SK-N-SH (cell line): ENCODE results near the gene C22orf42. TPM values are rescaled to one million over a fixed set of nuclear protein-coding genes. Genes with fewer than 3 reads are reported as not detected.

Source experiments
- CTCF ChIA-PET: fragments of 300-600, 350-600 bp; formaldehyde crosslinking; extraction: SDS; loops from one replicate; lab custom pipeline; 2021; lab: Yijun Ruan, JAX
- POLR2A ChIA-PET: fragments of 350-600 bp; sonication (Branson Sonifier 250); formaldehyde crosslinking; extraction: SDS; loops from one replicate; lab custom pipeline; 2020; ENCODE audit warnings: antibody characterized with exemption, inconsistent platforms; lab: Yijun Ruan, JAX
- DNase-seq: peaks from one replicate; pipeline ENCODE4 v3.0.0; 2012
- H2AFZ ChIP-seq: fragments of 200-600 bp; sonication (generic); 2 replicates; pipeline ENCODE4 v1.8.1; 2016; ENCODE audit warnings: antibody characterized with exemption, mild to moderate bottlenecking, low read depth
- H3F3A ChIP-seq: fragments of 200-600 bp; sonication (generic); replicated peaks from 2 replicates; pipeline ENCODE3; 2016; ENCODE audit warnings: antibody characterized with exemption, mild to moderate bottlenecking; ENCODE audit not compliant: insufficient read depth
- H3K27ac ChIP-seq, 2 experiments: fragments of 200-500 bp in 1 of 2; fragments of 200-600 bp in 1 of 2; sonication (Bioruptor generic) in 1 of 2; sonication (generic), shearing (Covaris generic) in 1 of 2; 2 replicates each; pipeline versions ENCODE4 v1.5.1 to v1.6.1; 2014 to 2016; ENCODE audit warnings: low read depth in 2 of 2, inconsistent platforms in 1 of 2, low read length in 1 of 2, mild to moderate bottlenecking in 1 of 2, mixed read lengths in 1 of 2
- H3K27me3 ChIP-seq: fragments of 200-600 bp; sonication (generic), shearing (Covaris generic); 2 replicates; pipeline ENCODE4 v1.6.1; 2016; ENCODE audit warnings: mixed run types; ENCODE audit not compliant: insufficient read depth
- H3K36me3 ChIP-seq, 2 experiments: fragments of 200-500 bp in 1 of 2; fragments of 200-600 bp in 1 of 2; sonication (Bioruptor generic) in 1 of 2; sonication (generic) in 1 of 2; replicated peaks in 1 of 2; 2 replicates each; pipeline versions ENCODE3 to v1.5.1; 2014 to 2016; ENCODE audit warnings: low read length in 1 of 2, mild to moderate bottlenecking in 1 of 2; ENCODE audit not compliant: insufficient read depth in 2 of 2, control insufficient read depth in 1 of 2
- H3K4me1 ChIP-seq, 2 experiments: fragments of 200-500 bp in 1 of 2; fragments of 200-600 bp in 1 of 2; sonication (Bioruptor generic) in 1 of 2; sonication (generic), shearing (Covaris generic) in 1 of 2; 2 replicates each; pipeline versions ENCODE4 v1.5.1 to v1.6.1; 2014 to 2016; ENCODE audit warnings: low read depth in 1 of 2, low read length in 1 of 2, mixed run types in 1 of 2; ENCODE audit not compliant: insufficient read depth in 2 of 2, control insufficient read depth in 1 of 2
- H3K4me2 ChIP-seq: fragments of 200-600 bp; sonication (generic), shearing (Covaris generic); 2 replicates; pipeline ENCODE4 v1.6.1; 2017; ENCODE audit warnings: mixed run types
- H3K4me3 ChIP-seq, 2 experiments: fragments of 200-500 bp in 1 of 2; fragments of 200-600 bp in 1 of 2; sonication (Bioruptor generic) in 1 of 2; sonication (generic), shearing (Covaris generic) in 1 of 2; 2 replicates each; pipeline versions ENCODE4 v1.5.1 to v1.8.1; 2014 to 2016; ENCODE audit warnings: low read depth in 2 of 2, inconsistent platforms in 1 of 2, low read length in 1 of 2, mild to moderate bottlenecking in 1 of 2, mixed read lengths in 1 of 2, moderate library complexity in 1 of 2
- H3K79me2 ChIP-seq: fragments of 200-600 bp; sonication (generic); 2 replicates; pipeline ENCODE4 v1.8.1; 2017; ENCODE audit warnings: mild to moderate bottlenecking; ENCODE audit not compliant: insufficient read depth
- H3K9ac ChIP-seq: fragments of 200-600 bp; sonication (generic); 2 replicates; pipeline ENCODE4 v1.6.1; 2017; ENCODE audit warnings: mixed run types
- H3K9me2 ChIP-seq: fragments of 200-600 bp; sonication (generic); 2 replicates; pipeline ENCODE4 v1.6.1; 2017; ENCODE audit warnings: mixed run types
- H3K9me3 ChIP-seq: fragments of 200-600 bp; sonication (generic); 2 replicates; pipeline ENCODE4 v1.6.1; 2017; ENCODE audit warnings: mixed run types, mild to moderate bottlenecking, moderate library complexity
- H4K20me1 ChIP-seq: fragments of 200-600 bp; sonication (generic); 2 replicates; pipeline ENCODE4 v1.6.1; 2017; ENCODE audit warnings: mild to moderate bottlenecking, mixed run types; ENCODE audit not compliant: insufficient read depth
- CHD2 ChIP-seq: fragments of 150-350 bp; IDR thresholded peaks from 2 replicates; pipeline ENCODE4 v1.6.1; 2018; ENCODE audit warnings: low read length; ENCODE audit not compliant: partially characterized antibody
- ELF1 ChIP-seq: IDR thresholded peaks from 2 replicates; pipeline ENCODE4 v1.4.0; 2012
- EP300 ChIP-seq, 2 experiments: IDR thresholded peaks; 2 replicates each; pipeline versions ENCODE4 v1.4.0 to v1.6.1; 2012; ENCODE audit warnings: borderline replicate concordance in 1 of 2, low read depth in 1 of 2, low read length in 1 of 2
- EZH2phosphoT487 ChIP-seq: fragments of 200-600 bp; sonication (generic); IDR thresholded peaks from 2 replicates; pipeline ENCODE4 v1.6.1; 2017; ENCODE audit warnings: low read depth, mixed run types, mild to moderate bottlenecking, antibody characterized with exemption, moderate library complexity, borderline replicate concordance
- FOXJ3 ChIP-seq: sonication (generic); formaldehyde crosslinking; IDR thresholded peaks from 2 replicates; pipeline ENCODE4 v1.5.1; 2020; ENCODE audit warnings: mild to moderate bottlenecking, missing genetic modification reagents
- GABPA ChIP-seq: IDR thresholded peaks from 2 replicates; pipeline ENCODE4 v1.4.0; 2012; ENCODE audit warnings: low read depth, mild to moderate bottlenecking
- GATA2 ChIP-seq: sonication (generic); formaldehyde crosslinking; IDR thresholded peaks from 2 replicates; pipeline ENCODE4 v1.5.0; 2020; ENCODE audit warnings: mild to moderate bottlenecking, missing genetic modification reagents
- MEF2A ChIP-seq: IDR thresholded peaks from 2 replicates; pipeline ENCODE4 v1.4.0; 2012; ENCODE audit warnings: low read depth, borderline replicate concordance
- MXI1 ChIP-seq: IDR thresholded peaks from 2 replicates; pipeline ENCODE4 v1.6.1; 2012; ENCODE audit warnings: mild to moderate bottlenecking, low read depth, low read length, improper control_type of control experiment
- NRF1 ChIP-seq: IDR thresholded peaks from 2 replicates; pipeline ENCODE4 v1.6.1; 2012; ENCODE audit warnings: low read depth, mild to moderate bottlenecking, low read length
- RAD21 ChIP-seq: IDR thresholded peaks from 2 replicates; pipeline ENCODE4 v1.6.1; 2012; ENCODE audit warnings: mild to moderate bottlenecking, low read length
- RXRA ChIP-seq: IDR thresholded peaks from 2 replicates; pipeline ENCODE4 v1.4.0; 2012; ENCODE audit warnings: low read depth, mild to moderate bottlenecking, borderline replicate concordance
- TAF1 ChIP-seq: IDR thresholded peaks from 2 replicates; pipeline ENCODE4 v1.6.1; 2012; ENCODE audit warnings: low read depth, mild to moderate bottlenecking, low read length, moderate library complexity, borderline replicate concordance
- USF1 ChIP-seq: IDR thresholded peaks from 2 replicates; pipeline ENCODE4 v1.4.0; 2012; ENCODE audit warnings: low read depth, borderline replicate concordance
- USF2 ChIP-seq: fragments of 150-350 bp; IDR thresholded peaks from 2 replicates; pipeline ENCODE4 v1.6.1; 2017; ENCODE audit warnings: antibody characterized with exemption, low read length, low read depth, borderline replicate concordance
- YY1 ChIP-seq: IDR thresholded peaks from 2 replicates; pipeline ENCODE4 v1.4.0; 2012; ENCODE audit warnings: low read depth, mild to moderate bottlenecking
- WGBS: methylation state at CpG from one replicate; pipeline ENCODE4 v1.1.6; 2017; ENCODE audit warnings: low lambda C conversion rate; 5-methylcytosine and 5-hydroxymethylcytosine counted together
- polyA plus RNA-seq, 3 experiments: library from polyadenylated mRNA; depleted of rRNA; stranded (reverse); fragments of >200 nt; gene quantifications; 2 replicates each; pipeline ENCODE4 v1.2.3, GENCODE V29; 2012
- TF ChIP-seq, protein P1 (sequence below): IDR thresholded peaks from 2 replicates; pipeline ENCODE4 v1.4.0; 2012; ENCODE audit warnings: low read depth
- TF ChIP-seq, protein P2 (sequence below): IDR thresholded peaks from 2 replicates; pipeline ENCODE4; 2012

The C22orf42 gene
- polyA plus RNA-seq, 1 of the 3 experiments (the other 2 are of a cell fraction) = not detected

DNA sequence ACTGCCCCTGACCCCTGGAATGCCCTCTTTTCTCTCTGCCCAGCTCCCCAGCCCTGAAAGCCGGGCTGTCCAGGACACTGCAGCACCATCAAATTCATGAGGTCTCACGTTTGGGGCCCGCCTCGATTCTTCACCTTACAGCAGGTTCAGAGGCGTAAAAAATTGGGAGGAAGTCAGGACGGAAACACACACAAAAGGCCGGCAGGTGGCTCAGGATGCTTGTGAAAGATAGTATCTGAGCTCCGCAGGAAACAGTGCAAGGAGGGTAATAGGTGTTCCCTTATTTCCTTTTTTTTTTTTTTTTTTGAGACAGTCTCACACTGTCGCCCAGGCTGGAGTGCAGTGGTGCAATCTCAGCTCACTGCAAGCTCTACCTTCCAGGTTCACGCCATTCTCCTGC is 41.6 kb upstream of the C22orf42 start:
- Histone ChIP-seq H2AFZ (no peak overlapping the region), H4K20me1 (no peaks in the 10 kb centered on the region), H3K27ac (no peak overlapping the region), H3K36me3 (no peaks in the 10 kb centered on the region), H3K9me3 (no peaks in the 10 kb centered on the region), H3K79me2 (no peaks in the 10 kb centered on the region), H3K9ac (no peak overlapping the region), H3K4me2 (no peak overlapping the region), H3F3A (peaks cover 4% of the 10 kb centered on the region), H3K9me2 (no peaks in the 10 kb centered on the region), H3K4me3 (no peak overlapping the region), H3K4me1 (peaks cover 0 to 29% of the 10 kb centered on the region in 2 experiments; a peak in 1 of 4 replicates), H3K27me3 (peaks cover 22% of the 10 kb centered on the region; the same call in 1 of the 2 replicates)
- TF ChIP-seq USF1 (no peak), MXI1 (no peak), TAF1 (no peak), RXRA (no peak), USF2 (no peak), RAD21 (no peak), ELF1 (no peak), GATA2 (CRISPR knock-in tag) (no peak), NRF1 (no peak), MEF2A (no peak), FOXJ3 (no peak), EZH2phosphoT487 (no peak), CHD2 (no peak), GABPA (no peak), EP300 (IDR thresholded peaks at IDR 0.05; ENCODE audit: borderline replicate concordance in 1 of 2, low read depth in 1 of 2, low read length in 1 of 2) (no peak), YY1 (no peak)
- TF ChIP-seq, protein P1, sequence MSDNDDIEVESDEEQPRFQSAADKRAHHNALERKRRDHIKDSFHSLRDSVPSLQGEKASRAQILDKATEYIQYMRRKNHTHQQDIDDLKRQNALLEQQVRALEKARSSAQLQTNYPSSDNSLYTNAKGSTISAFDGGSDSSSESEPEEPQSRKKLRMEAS = no peak
- TF ChIP-seq, protein P2, sequence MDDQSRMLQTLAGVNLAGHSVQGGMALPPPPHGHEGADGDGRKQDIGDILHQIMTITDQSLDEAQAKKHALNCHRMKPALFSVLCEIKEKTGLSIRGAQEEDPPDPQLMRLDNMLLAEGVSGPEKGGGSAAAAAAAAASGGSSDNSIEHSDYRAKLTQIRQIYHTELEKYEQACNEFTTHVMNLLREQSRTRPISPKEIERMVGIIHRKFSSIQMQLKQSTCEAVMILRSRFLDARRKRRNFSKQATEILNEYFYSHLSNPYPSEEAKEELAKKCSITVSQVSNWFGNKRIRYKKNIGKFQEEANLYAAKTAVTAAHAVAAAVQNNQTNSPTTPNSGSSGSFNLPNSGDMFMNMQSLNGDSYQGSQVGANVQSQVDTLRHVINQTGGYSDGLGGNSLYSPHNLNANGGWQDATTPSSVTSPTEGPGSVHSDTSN = no peak
- 66% methylated on average over 10 of the region's 10 CpGs for WGBS
- no peak for DNase-seq
- ChIA-PET POLR2A (no interaction called here), CTCF (interaction anchor here (1.6 to 3.9 kb wide), 2 partner anchors 66 to 273 kb away, joined by 10 to 30 read pairs; partner anchors contain the start of gene FBXO7)
